Activated T-cell treated with anti-CD3 and anti-CD28 coated beads, Interleukin-2, amount 50 U/mL, for 24 hours (primary cell): ENCODE data around the gene FABP7.

Experiments used
- DNase-seq: peaks from one replicate; pipeline ENCODE4 v3.0.0-alpha.2; 2020
- H3K27ac Mint-ChIP-seq: 2 replicates; pipeline ENCODE4 v1.8.0; 2020; ENCODE audit warnings: mild to moderate bottlenecking, mixed read lengths
- H3K27me3 Mint-ChIP-seq: 2 replicates; pipeline ENCODE4 v1.8.0; 2020; ENCODE audit warnings: mixed read lengths
- H3K36me3 Mint-ChIP-seq: 2 replicates; pipeline ENCODE4 v1.8.0; 2020; ENCODE audit warnings: low read depth, mixed read lengths
- H3K4me1 Mint-ChIP-seq: 2 replicates; pipeline ENCODE4 v1.8.0; 2020; ENCODE audit warnings: low read depth, mixed read lengths
- H3K4me3 Mint-ChIP-seq: 2 replicates; pipeline ENCODE4 v1.8.0; 2020; ENCODE audit warnings: mild to moderate bottlenecking, moderate library complexity, mixed read lengths
- H3K9me3 Mint-ChIP-seq: 2 replicates; pipeline ENCODE4 v1.8.0; 2020; ENCODE audit warnings: mixed read lengths

The FABP7 gene

GRCh38 chr6:122749451-122750050, 30.0 kb upstream of the FABP7 start:
- H3K27me3 Mint-ChIP-seq: no peaks in the 10 kb centered on the region
- peaks cover 28% of the 10 kb centered on the region for H3K4me1 Mint-ChIP-seq
- no peaks in the 10 kb centered on the region for H3K36me3 Mint-ChIP-seq
- H3K9me3 Mint-ChIP-seq: no peaks in the 10 kb centered on the region
- H3K27ac Mint-ChIP-seq: no peak overlapping the region
- no peak overlapping the region for H3K4me3 Mint-ChIP-seq
- no peak for DNase-seq

- H3K4me3 Mint-ChIP-seq: no peak overlapping the region
- no peaks in the 10 kb centered on the region for H3K9me3 Mint-ChIP-seq
- DNase-seq: no peak
- peaks cover 34% of the 10 kb centered on the region for H3K4me1 Mint-ChIP-seq
- H3K36me3 Mint-ChIP-seq: no peaks in the 10 kb centered on the region
- peak overlapping the region; percentile 70 for H3K27ac Mint-ChIP-seq
- H3K27me3 Mint-ChIP-seq: no peaks in the 10 kb centered on the region
Observed at GRCh38 chr6:122751326-122751725, 28.2 kb upstream of the FABP7 start.

GRCh38 chr6:122752459-122752858, 27.1 kb upstream of the FABP7 start:
- no peak overlapping the region for H3K4me3 Mint-ChIP-seq
- no peak for DNase-seq
- no peaks in the 10 kb centered on the region for H3K36me3 Mint-ChIP-seq
- H3K27me3 Mint-ChIP-seq: no peaks in the 10 kb centered on the region
- H3K27ac Mint-ChIP-seq: no peak overlapping the region
- H3K9me3 Mint-ChIP-seq: no peaks in the 10 kb centered on the region
- H3K4me1 Mint-ChIP-seq: peaks cover 34% of the 10 kb centered on the region

GRCh38 chr6:122753000-122753687, 26.4 kb upstream of the FABP7 start:
- H3K4me1 Mint-ChIP-seq: peaks cover 34% of the 10 kb centered on the region
- H3K36me3 Mint-ChIP-seq: no peaks in the 10 kb centered on the region
- H3K27ac Mint-ChIP-seq: no peak overlapping the region
- H3K4me3 Mint-ChIP-seq: no peak overlapping the region
- no peaks in the 10 kb centered on the region for H3K27me3 Mint-ChIP-seq
- H3K9me3 Mint-ChIP-seq: no peaks in the 10 kb centered on the region
- no peak for DNase-seq

- no peaks in the 10 kb centered on the region for H3K27me3 Mint-ChIP-seq
- no peak overlapping the region for H3K4me3 Mint-ChIP-seq
- DNase-seq: no peak
- H3K4me1 Mint-ChIP-seq: peaks cover 34% of the 10 kb centered on the region
- no peak overlapping the region for H3K27ac Mint-ChIP-seq
- H3K36me3 Mint-ChIP-seq: no peaks in the 10 kb centered on the region
- H3K9me3 Mint-ChIP-seq: no peaks in the 10 kb centered on the region
Observed at GRCh38 chr6:122753688-122754056, 25.8 kb upstream of the FABP7 start.

- Mint-ChIP-seq H3K4me1 (peaks cover 39% of the 10 kb centered on the region), H3K27me3 (no peaks in the 10 kb centered on the region)
Observed at GRCh38 chr6:122754191-122754731, 25.3 kb upstream of the FABP7 start.

GRCh38 chr6:122755901-122756300, 23.6 kb upstream of the FABP7 start:
- Mint-ChIP-seq H3K27ac (no peak overlapping the region), H3K4me1 (peaks cover 36% of the 10 kb centered on the region), H3K9me3 (no peaks in the 10 kb centered on the region), H3K4me3 (no peak overlapping the region), H3K36me3 (no peaks in the 10 kb centered on the region), H3K27me3 (no peaks in the 10 kb centered on the region)
- DNase-seq: no peak

More at GRCh38 chr6:122754191-122754731, 25.3 kb upstream of the FABP7 start:
- Mint-ChIP-seq H3K36me3 (no peaks in the 10 kb centered on the region), H3K4me3 (no peak overlapping the region), H3K9me3 (no peaks in the 10 kb centered on the region), H3K27ac (no peak overlapping the region)
- no peak for DNase-seq

GRCh38 chr6:122758927-122759334, 20.6 kb upstream of the FABP7 start:
- Mint-ChIP-seq H3K9me3 (no peaks in the 10 kb centered on the region), H3K27me3 (no peaks in the 10 kb centered on the region), H3K4me1 (peaks cover 14% of the 10 kb centered on the region), H3K36me3 (no peaks in the 10 kb centered on the region), H3K27ac (peak overlapping the region; percentile 62), H3K4me3 (no peak overlapping the region)
- DNase-seq: no peak

GRCh38 chr6:122760330-122760729, 19.2 kb upstream of the FABP7 start:
- Mint-ChIP-seq H3K36me3 (no peaks in the 10 kb centered on the region), H3K27me3 (no peaks in the 10 kb centered on the region), H3K9me3 (no peaks in the 10 kb centered on the region), H3K4me3 (no peak overlapping the region), H3K4me1 (peaks cover 7% of the 10 kb centered on the region), H3K27ac (no peak overlapping the region)
- DNase-seq: no peak

GRCh38 chr6:122766256-122766655, 13.3 kb upstream of the FABP7 start:
- Mint-ChIP-seq H3K4me3 (no peak overlapping the region), H3K4me1 (no peaks in the 10 kb centered on the region), H3K27ac (no peak overlapping the region), H3K27me3 (peaks cover 9% of the 10 kb centered on the region), H3K36me3 (no peaks in the 10 kb centered on the region), H3K9me3 (no peaks in the 10 kb centered on the region)
- no peak for DNase-seq

GRCh38 chr6:122770835-122771601, 8.5 kb upstream of the FABP7 start:
- Mint-ChIP-seq H3K4me1 (no peaks in the 10 kb centered on the region), H3K9me3 (no peaks in the 10 kb centered on the region), H3K27me3 (peaks cover 14% of the 10 kb centered on the region), H3K36me3 (no peaks in the 10 kb centered on the region), H3K27ac (no peak overlapping the region), H3K4me3 (no peak overlapping the region)
- DNase-seq: no peak

- Mint-ChIP-seq H3K36me3 (no peaks in the 10 kb centered on the region), H3K4me3 (no peak overlapping the region), H3K27me3 (peaks cover 15% of the 10 kb centered on the region), H3K27ac (no peak overlapping the region), H3K4me1 (no peaks in the 10 kb centered on the region), H3K9me3 (no peaks in the 10 kb centered on the region)
- no peak for DNase-seq
Observed at GRCh38 chr6:122772724-122773415, 6.6 kb upstream of the FABP7 start.

GRCh38 chr6:122775975-122776374, 3.5 kb upstream of the FABP7 start:
- H3K36me3 Mint-ChIP-seq: no peaks in the 10 kb centered on the region
- no peaks in the 10 kb centered on the region for H3K9me3 Mint-ChIP-seq
- H3K4me1 Mint-ChIP-seq: no peaks in the 10 kb centered on the region
- no peak for DNase-seq
- H3K27ac Mint-ChIP-seq: no peak overlapping the region
- no peak overlapping the region for H3K4me3 Mint-ChIP-seq
- peaks cover 11% of the 10 kb centered on the region for H3K27me3 Mint-ChIP-seq

GRCh38 chr6:122778302-122778701, 1.2 kb upstream of the FABP7 start:
- H3K27me3 Mint-ChIP-seq: peaks cover 8% of the 10 kb centered on the region
- DNase-seq: no peak
- H3K9me3 Mint-ChIP-seq: no peaks in the 10 kb centered on the region
- no peaks in the 10 kb centered on the region for H3K4me1 Mint-ChIP-seq
- H3K4me3 Mint-ChIP-seq: no peak overlapping the region
- H3K27ac Mint-ChIP-seq: no peak overlapping the region
- H3K36me3 Mint-ChIP-seq: no peaks in the 10 kb centered on the region
